GM21423 (cell line): ENCODE data around the gene NIPSNAP2.
"Not testable (repeated sequence)": the region's sequence is repeated elsewhere in the genome, so short reads cannot be mapped to it uniquely, and the experiment has no call there.

ENCODE experiments used
- ATAC-seq: cut with Tn5 transposase; IDR thresholded peaks from one replicate; pipeline ENCODE4 v1.9.1; 2021; ENCODE audit warnings: mild to moderate bottlenecking, moderate library complexity; ENCODE audit not compliant: unreplicated experiment

NIPSNAP2 gene

DNA sequence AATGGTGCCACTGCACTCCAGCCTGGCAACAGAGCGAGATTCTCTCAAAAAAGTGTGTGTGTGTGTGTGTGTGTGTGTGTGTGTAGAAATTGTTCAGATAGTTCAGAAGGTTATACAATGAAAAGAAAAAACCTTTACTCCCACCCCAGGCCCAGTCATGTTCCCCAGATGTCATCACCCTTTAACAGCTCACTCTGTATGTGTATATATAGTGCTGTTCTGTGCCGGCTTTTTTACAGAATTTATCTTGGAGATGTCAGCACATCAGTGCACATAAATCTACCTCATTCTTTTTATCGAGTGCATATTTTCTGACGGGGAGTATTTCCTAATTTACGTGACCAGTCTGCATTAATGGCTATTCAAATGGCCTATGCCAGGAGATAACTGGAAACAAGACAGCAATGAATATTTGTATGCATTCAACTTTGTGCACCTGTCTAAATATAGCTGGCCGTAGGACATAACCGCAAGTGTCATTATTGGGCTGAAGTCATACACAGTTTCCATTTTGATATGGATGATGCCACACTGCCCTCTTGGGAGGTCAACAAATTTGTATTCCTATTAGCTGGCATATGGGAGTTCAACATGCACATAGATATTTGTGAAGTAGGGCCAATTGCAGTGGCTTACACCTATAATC lies 11.7 kb downstream of the NIPSNAP2 start:
- no peak for ATAC-seq

- ATAC-seq, result no peak
Measured at GRCh38 chr7:55977831-55978230, 13.4 kb downstream of the NIPSNAP2 start.

GRCh38 chr7:55980266-55980665 lies 15.9 kb downstream of the NIPSNAP2 start:
- ATAC-seq, result no peak

DNA sequence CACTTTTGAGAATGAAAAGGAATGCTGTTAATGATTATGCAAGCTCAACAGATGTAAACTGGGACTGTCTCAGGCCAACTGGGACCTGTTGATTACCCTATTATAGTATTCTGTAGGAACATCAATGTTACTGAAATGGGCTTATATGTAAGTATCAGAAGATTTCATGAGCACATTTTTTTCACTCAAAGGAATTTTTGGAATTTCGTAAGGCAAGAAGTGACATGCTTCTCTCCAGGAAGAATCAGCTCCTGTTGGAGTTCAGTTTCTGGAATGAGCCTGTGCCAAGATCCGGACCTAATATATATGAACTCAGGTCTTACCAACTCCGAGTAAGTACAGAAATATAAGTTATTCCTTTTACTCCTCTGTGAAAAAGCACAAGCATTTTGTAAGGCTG lies 19.2 kb downstream of the NIPSNAP2 start:
- no peak for ATAC-seq

DNA sequence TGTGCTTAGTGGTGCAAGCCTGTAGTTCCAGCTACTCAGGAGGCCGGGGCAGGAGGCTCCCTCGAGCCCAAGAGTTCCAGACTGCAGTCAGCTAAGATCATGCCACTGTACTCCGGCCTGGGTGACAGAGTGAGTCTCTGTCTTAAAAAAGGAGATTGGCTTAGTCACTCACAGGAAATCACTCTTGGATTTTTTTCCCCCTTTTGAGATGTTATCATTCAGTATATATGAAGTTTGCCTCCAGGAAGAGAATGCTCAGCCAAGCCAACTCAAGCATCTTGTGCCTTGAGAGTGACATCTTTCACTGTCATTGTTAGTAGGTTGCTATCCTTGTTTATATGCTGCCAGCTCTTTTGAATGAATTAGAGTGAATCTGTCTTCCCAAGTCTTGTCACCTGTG lies 28.0 kb downstream of the NIPSNAP2 start:
- no peak for ATAC-seq

- ATAC-seq, result no peak
Measured at GRCh38 chr7:55996856-55997500, 32.6 kb downstream of the NIPSNAP2 start.

GRCh38 chr7:56003749-56004148 lies 39.4 kb downstream of the NIPSNAP2 start:
- ATAC-seq, result no peak

DNA sequence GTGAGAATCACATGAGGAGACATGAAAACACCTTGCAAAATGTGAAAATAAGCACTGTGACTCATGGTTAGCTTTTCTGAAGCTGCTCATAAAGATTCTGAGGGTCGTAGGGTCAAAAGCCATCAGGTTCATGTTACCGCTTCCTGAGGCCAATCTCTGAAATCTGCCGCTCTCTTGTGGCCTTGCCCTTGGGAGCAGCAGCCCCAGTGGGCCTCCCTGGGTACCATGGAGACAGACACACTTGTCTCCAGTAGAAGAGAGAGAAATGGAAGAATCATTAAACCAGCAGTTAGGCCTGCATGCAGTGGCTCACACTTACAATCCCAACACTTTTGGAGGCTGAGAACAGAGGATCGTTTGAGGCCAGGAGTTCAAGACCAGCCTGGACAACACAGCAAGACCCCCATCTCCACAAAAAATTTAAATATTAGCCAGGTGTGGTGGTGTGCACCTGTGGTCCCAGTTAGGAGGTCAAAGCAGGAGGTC lies 42.8 kb downstream of the NIPSNAP2 start:
- ATAC-seq, result no peak

GRCh38 chr7:56007891-56008290 lies 43.5 kb downstream of the NIPSNAP2 start:
- no peak for ATAC-seq

DNA sequence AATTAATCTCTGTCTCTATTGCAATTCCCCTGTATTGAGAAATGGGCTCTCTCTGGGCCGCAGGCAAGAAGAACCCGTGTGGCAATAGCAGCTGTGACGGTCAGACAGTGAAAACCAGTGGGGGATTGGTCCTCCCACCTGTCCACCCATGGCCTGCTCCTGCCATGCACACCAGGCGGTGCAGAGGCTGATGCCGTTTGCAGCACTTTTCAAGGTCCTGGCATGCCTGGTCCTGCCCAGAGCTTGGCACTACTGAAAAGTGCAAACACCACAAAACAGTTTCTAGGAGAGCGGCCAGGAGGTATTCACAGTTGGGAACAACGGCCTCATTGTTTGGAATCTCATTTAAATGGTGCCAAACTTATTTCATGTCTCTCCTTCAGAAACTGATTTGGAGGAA lies 45.3 kb downstream of the NIPSNAP2 start:
- no peak for ATAC-seq

GRCh38 chr7:56017015-56017414 lies 52.6 kb downstream of the NIPSNAP2 start:
- not testable (repeated sequence) for ATAC-seq

DNA sequence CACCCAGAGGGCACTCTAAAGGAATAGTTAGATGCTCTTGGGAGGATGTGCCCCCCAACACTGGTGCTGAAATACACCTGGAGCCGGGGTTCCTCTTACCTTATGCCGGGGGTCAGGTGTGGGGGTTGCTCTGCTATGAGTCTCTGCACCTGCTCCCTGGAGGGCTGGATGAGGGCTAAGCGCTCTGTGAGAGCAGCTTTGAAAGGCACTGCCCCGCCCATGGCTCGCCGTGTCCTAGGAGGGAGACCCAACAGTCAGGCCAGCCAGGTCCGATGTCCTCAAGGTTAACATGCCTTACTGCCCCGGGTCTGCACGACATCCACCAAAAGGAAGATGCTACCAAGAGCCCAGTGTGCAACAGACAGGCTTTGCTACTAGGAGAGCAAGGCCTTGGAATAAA lies 55.1 kb downstream of the NIPSNAP2 start:
- ATAC-seq, result no peak

- ATAC-seq, result no peak
Measured at GRCh38 chr7:56023500-56023899, 59.1 kb downstream of the NIPSNAP2 start.

GRCh38 chr7:56026538-56026937 lies 62.2 kb downstream of the NIPSNAP2 start:
- no peak for ATAC-seq

DNA sequence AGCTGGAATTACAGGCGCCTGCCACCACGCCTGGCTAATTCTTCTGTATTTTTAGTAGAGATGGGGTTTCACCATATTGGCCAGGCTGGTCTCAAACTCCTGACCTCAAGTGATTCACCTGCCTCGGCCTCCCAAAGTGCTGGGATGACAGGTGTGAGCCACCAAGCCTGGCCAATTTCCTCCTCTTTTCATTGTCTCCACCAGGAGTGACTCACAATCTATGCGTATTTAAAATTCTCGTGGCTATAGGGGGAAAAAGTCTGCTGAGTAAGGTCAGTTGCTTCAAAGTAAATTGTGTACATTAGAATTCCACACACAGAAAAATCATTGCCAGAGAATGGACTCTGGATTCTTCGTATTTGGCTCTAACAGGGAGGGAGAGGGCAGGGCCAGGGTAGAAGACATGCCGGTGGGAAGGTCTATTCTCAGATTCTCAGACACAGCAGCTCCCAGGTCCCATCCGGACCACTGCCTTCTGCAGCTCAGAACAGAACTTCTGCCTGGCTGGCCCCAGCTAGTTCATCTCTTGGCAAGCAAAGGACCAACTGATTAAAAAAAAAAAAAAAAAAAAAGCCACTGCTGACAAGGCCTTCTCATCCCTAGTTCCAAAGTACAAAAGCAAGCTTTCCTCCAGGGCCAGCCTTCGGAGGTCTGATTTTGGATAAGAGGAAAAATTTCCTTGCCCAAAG lies 64.7 kb downstream of the NIPSNAP2 start:
- no peak for ATAC-seq

GRCh38 chr7:56030340-56030739 lies 66.0 kb downstream of the NIPSNAP2 start:
- no peak for ATAC-seq

DNA sequence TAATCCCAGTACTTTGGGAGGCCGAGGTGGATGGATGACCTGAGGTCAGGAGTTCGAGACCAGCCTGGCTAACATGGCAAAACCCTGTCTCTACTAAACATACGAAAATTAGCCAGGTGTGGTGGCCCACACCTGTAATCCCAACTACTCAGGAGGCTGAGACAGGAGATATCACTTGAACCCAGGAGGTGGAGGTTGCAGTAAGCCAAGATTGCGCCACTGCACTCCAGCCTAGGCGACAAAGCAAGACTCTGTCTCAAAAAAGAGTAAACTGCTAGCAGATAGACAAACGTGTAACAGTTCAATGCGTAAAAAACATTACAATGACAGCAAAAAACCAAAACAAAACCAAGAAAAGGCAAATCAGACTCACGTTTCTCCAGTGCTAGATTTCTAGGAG lies 67.2 kb downstream of the NIPSNAP2 start:
- ATAC-seq, result not testable (repeated sequence)

GRCh38 chr7:56032578-56032977 lies 68.2 kb downstream of the NIPSNAP2 start:
- ATAC-seq, result not testable (repeated sequence)

- peak; percentile 97 for ATAC-seq
Measured at GRCh38 chr7:56033671-56034432, 69.5 kb downstream of the NIPSNAP2 start.

DNA sequence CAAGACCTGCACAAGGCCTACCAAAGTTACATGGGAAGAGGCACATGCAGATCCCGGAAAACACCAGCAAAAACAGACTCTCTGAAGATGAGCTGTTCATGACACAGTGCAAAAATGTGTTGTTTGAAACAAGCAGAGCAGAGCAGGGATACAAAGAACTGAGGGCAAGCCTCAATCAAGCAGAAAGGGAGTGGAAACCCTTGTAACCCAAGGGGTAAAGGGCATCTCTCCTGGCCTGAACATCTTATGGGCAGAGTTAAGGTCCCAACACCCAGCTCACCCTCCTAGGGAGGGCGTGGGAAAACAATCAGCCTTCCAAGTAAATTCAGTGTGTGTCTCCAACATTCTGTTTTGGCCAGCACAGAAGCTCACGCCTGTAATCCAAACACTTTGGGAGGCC lies 76.3 kb downstream of the NIPSNAP2 start:
- ATAC-seq, result no peak

GRCh38 chr7:56045758-56046157 lies 81.4 kb downstream of the NIPSNAP2 start:
- ATAC-seq, result not testable (repeated sequence)
